GM12801 (cell line): ENCODE data around the gene ELAC2.

Source experiments
- TF ChIP-seq, protein P1 (sequence below): IDR thresholded peaks from one replicate; pipeline ENCODE4 v1.5.1; 2011; ENCODE audit warnings: control low read depth; ENCODE audit not compliant: insufficient read length; ENCODE audit errors: extremely low read depth

Gene ELAC2

DNA sequence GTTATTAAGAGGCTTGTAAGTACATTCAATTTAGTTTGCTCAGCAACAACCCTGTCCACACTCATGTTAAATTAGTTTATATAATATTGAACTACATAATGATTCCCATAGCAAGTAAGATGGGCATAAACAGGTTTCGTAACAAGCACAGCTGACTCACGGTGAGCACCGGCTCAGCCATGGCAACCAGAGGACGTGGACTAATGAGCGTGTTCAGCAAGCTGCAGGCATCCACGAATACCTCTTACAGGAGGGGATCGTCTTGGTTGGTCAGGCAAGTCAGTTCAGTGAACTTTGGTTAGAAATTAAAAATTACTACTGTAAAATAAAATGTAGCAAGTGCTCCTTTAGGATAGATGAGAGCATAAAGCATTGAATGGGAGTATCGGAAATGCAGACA, 58.4 kb downstream of the ELAC2 start:
- TF ChIP-seq, protein P1, sequence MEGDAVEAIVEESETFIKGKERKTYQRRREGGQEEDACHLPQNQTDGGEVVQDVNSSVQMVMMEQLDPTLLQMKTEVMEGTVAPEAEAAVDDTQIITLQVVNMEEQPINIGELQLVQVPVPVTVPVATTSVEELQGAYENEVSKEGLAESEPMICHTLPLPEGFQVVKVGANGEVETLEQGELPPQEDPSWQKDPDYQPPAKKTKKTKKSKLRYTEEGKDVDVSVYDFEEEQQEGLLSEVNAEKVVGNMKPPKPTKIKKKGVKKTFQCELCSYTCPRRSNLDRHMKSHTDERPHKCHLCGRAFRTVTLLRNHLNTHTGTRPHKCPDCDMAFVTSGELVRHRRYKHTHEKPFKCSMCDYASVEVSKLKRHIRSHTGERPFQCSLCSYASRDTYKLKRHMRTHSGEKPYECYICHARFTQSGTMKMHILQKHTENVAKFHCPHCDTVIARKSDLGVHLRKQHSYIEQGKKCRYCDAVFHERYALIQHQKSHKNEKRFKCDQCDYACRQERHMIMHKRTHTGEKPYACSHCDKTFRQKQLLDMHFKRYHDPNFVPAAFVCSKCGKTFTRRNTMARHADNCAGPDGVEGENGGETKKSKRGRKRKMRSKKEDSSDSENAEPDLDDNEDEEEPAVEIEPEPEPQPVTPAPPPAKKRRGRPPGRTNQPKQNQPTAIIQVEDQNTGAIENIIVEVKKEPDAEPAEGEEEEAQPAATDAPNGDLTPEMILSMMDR, result no peak

DNA sequence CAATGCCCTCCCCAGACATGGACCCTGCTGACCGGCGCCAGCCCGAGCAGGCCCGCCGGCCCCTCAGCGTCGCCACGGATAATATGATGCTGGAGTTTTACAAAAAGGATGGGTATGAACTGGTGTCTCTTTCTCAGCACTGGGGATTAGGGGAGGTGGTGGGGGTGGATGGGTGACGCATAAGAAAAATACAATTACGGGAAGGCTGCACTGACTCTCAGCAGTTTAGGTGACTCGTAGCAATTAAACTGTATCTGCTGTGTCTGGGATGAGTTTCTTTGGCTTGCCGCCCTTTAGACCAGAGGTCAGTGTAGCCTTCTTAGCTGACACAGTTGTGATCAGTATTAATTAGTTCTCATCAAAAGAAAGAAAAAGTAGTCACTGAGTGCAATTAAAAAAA, 59.0 kb downstream of the ELAC2 start:
- TF ChIP-seq, protein P1, result no peak

DNA sequence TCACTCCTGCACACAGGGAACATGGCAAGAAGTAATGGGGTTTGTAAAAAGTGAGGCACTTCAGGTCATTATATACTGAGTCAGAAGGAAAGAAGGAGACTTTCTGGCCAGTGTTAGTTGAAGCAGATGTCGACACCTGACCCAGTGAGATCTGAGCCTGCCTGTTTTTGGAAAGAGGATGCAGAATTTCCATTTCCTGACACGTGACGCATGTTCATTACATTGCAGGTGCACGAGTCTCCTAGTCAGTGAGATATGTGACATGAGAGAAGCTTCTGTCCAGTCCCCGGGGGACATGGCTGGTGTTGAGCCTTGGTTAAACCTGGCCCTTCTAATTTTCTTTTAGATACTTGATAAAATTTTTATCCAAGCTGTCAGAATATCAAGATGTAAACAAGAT, 62.3 kb downstream of the ELAC2 start:
- TF ChIP-seq, protein P1, result no peak

DNA sequence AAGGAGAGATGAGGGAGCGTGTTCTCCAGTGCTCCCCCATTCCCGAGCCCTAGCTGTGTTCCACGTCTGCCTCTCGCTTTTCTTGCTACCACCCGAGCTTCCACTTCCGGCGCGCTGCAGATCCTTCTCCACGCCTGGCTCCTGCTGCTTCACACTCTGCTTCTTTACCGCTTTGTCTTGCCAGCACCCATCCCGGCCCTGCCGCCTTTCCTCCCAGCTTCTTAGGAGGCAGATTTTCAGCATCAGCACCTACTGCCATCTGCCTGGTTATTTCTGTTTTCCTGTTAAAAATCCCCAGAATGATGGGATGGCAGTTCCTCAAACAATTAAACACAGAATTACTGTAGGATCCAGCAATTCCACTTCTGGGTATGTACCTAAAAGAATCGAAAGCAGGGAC, 64.7 kb downstream of the ELAC2 start:
- TF ChIP-seq, protein P1, result no peak

DNA sequence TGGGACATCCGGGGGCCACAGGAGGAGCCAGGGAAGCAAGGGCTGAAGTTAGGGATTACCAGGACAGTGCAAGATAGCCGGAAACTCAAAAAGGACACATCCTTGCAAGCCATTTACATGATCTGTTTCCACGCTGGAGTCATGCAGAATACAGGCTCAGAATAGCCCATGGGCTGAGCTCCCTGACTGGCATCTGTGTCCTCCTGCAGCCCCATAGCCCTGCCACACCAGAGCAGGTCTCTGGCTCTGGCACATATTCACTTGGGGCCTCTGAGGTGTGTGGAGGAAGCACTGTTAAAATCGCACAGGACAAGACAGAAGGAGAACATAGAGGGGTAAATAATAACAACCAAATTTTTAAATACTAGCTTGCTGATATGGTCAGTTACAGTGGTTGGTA, 65.8 kb downstream of the ELAC2 start:
- TF ChIP-seq, protein P1, result no peak

DNA sequence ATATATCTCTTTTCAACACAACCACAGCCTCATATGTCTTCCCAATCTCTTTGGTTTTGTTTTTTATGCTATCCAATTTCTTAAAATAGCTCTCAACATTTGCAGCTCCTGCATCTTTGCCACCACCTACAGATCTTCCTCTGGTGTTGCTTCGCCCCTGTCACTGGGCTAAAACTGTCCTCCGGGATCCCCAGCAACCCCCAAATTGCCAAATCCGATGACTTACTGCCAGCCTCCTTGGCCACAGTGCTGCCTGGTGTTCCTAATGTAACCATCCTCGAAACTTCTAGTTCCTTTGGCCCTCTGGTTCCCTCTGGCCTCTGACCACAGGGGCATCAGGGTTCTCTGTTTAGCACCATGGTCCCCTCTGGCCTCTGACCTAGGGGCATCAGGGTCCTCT, 70.8 kb downstream of the ELAC2 start:
- TF ChIP-seq, protein P1, result no peak
